B cell (primary cell): Measurements from ENCODE around the gene ZNF692. TPM values are rescaled to one million over a fixed set of nuclear protein-coding genes. Genes with fewer than 3 reads are reported as not detected.
A peak's percentile ranks its signal among the peaks of the same experiment; 100 is the strongest.

Experiments used
- ATAC-seq: fragments of 200-7000 bp; cut with Tn5 transposase; one replicate; pipeline ENCODE4 v1.10.0; 2021; ENCODE audit warnings: low read depth, mild to moderate bottlenecking, moderate number of reproducible peaks, moderate library complexity
- CTCF ChIA-PET: fragments of 350-600 bp; sonication (Branson Sonifier 250); formaldehyde crosslinking; loops from one replicate; lab custom pipeline; 2021; ENCODE audit warnings: antibody characterized with exemption, inconsistent platforms; lab: Charles Lee
- POLR2A ChIA-PET: fragments of 350-600 bp; sonication (Branson Sonifier 250); formaldehyde crosslinking; loops from one replicate; lab custom pipeline; 2021; ENCODE audit warnings: antibody characterized with exemption; lab: Charles Lee
- DNase-seq: peaks from one replicate; pipeline ENCODE4 v3.0.0; 2013
- H2AFZ ChIP-seq: 2 replicates; pipeline ENCODE4 v1.6.1; 2012; ENCODE audit warnings: mild to moderate bottlenecking, low read depth, low read length; ENCODE audit not compliant: insufficient read depth, poor library complexity, severe bottlenecking
- H3K27ac ChIP-seq, 2 donors: 1 replicate in 1 of 2; 2 replicates in 1 of 2; pipeline ENCODE4 v1.5.1; 2012 to 2013; ENCODE audit warnings: low read length in 2 of 2, mild to moderate bottlenecking in 2 of 2, moderate library complexity in 1 of 2
- H3K27me3 ChIP-seq, 4 experiments: fragments of 200-600 bp in 1 of 4; sonication (generic) in 1 of 4; replicated peaks in 1 of 4; 1 replicate in 2 of 4; 2 replicates in 2 of 4; pipeline versions ENCODE4 v1.6.1 to v1.7.0; 2013 to 2016; ENCODE audit warnings: low read length in 3 of 4, mild to moderate bottlenecking in 2 of 4, mixed read lengths in 1 of 4, moderate library complexity in 1 of 4; ENCODE audit not compliant: insufficient read depth in 4 of 4, control insufficient read depth in 3 of 4; ENCODE audit errors: control extremely low read depth in 1 of 4
- H3K36me3 ChIP-seq, 2 experiments: replicated peaks in 1 of 2; 1 replicate in 1 of 2; 2 replicates in 1 of 2; pipeline versions ENCODE4 v1.6.1 to v1.7.1; 2013; ENCODE audit warnings: low read length in 1 of 2; ENCODE audit not compliant: insufficient read depth in 2 of 2, control insufficient read depth in 1 of 2; ENCODE audit errors: control extremely low read depth in 1 of 2, extremely low read depth in 1 of 2
- H3K4me1 ChIP-seq, 2 donors: fragments of 200-600 bp in 1 of 2; sonication (generic) in 1 of 2; 1 replicate in 1 of 2; 2 replicates in 1 of 2; pipeline versions ENCODE4 v1.5.1 to v1.6.1; 2013 to 2017; ENCODE audit warnings: low read length in 2 of 2; ENCODE audit not compliant: control insufficient read depth in 2 of 2, insufficient read depth in 2 of 2
- H3K4me2 ChIP-seq: replicated peaks from 2 replicates; pipeline ENCODE3; 2012; ENCODE audit warnings: mild to moderate bottlenecking, low read depth, low read length; ENCODE audit not compliant: poor library complexity, severe bottlenecking
- H3K4me3 ChIP-seq, 5 experiments: fragments of 200-600 bp in 1 of 5; sonication (generic) in 1 of 5; 1 replicate in 3 of 5; 2 replicates in 2 of 5; pipeline versions ENCODE4 v1.5.1 to v1.7.0; 2011 to 2016; ENCODE audit warnings: low read length in 4 of 5, mild to moderate bottlenecking in 4 of 5, low read depth in 2 of 5, control low read depth in 1 of 5, moderate library complexity in 1 of 5; ENCODE audit not compliant: insufficient read depth in 1 of 5; ENCODE audit errors: control extremely low read depth in 1 of 5, extremely low read depth in 1 of 5
- H3K79me2 ChIP-seq: fragments of 200-600 bp; sonication (generic); one replicate; pipeline ENCODE4 v1.6.0; 2016; ENCODE audit warnings: low read length; ENCODE audit not compliant: control insufficient read depth, insufficient read depth
- H3K9ac ChIP-seq: fragments of 200-600 bp; sonication (generic); 2 replicates; pipeline ENCODE4 v1.6.1; 2017; ENCODE audit warnings: mild to moderate bottlenecking, low read length, moderate library complexity
- H3K9me3 ChIP-seq, 3 donors: one replicate each; pipeline versions ENCODE4 v1.6.1 to v1.7.1; 2013; ENCODE audit warnings: low read length in 2 of 3; ENCODE audit not compliant: control insufficient read depth in 2 of 3, insufficient read depth in 1 of 3; ENCODE audit errors: control extremely low read depth in 1 of 3
- H4K20me1 ChIP-seq: 2 replicates; pipeline ENCODE4 v1.6.0; 2012; ENCODE audit warnings: mild to moderate bottlenecking, low read length; ENCODE audit not compliant: insufficient read depth, control insufficient read depth, poor library complexity, severe bottlenecking
- H3K27ac Mint-ChIP-seq: one replicate; pipeline ENCODE4 v1.8.0; 2021; ENCODE audit warnings: mixed read lengths
- H3K27me3 Mint-ChIP-seq: one replicate; pipeline ENCODE4 v1.8.0; 2021; ENCODE audit warnings: mixed read lengths
- H3K4me1 Mint-ChIP-seq: one replicate; pipeline ENCODE4 v1.8.0; 2021; ENCODE audit warnings: mixed read lengths
- H3K4me3 Mint-ChIP-seq: one replicate; pipeline ENCODE4 v1.8.0; 2021; ENCODE audit warnings: mixed read lengths
- H3K9me3 Mint-ChIP-seq: one replicate; pipeline ENCODE4 v1.8.0; 2022; ENCODE audit warnings: mixed read lengths; ENCODE audit not compliant: insufficient read depth
- CTCF ChIP-seq: fragments of 200-600 bp; IDR thresholded peaks from one replicate; pipeline ENCODE4 v1.8.0; 2022; ENCODE audit warnings: antibody characterized with exemption, mild to moderate bottlenecking
- EZH2 ChIP-seq: IDR thresholded peaks from 2 replicates; pipeline ENCODE4 v1.6.1; 2012; ENCODE audit warnings: borderline replicate concordance, low read depth, mild to moderate bottlenecking, moderate library complexity, low read length; ENCODE audit not compliant: insufficient read depth, poor library complexity, severe bottlenecking
- WGBS: methylation state at CpG from one replicate; pipeline ENCODE4 v1.1.5; 2013; ENCODE audit warnings: missing lambda C conversion rate; ENCODE audit not compliant: insufficient coverage; 5-methylcytosine and 5-hydroxymethylcytosine counted together
- intact Hi-C: fragments of 100-400 bp; cut with micrococcal nuclease; formaldehyde crosslinking; loops from one replicate; pipeline ENCODE4 v1.10.0; 2022
- polyA plus RNA-seq: library from polyadenylated mRNA; depleted of rRNA; stranded (reverse); fragments of >200 nt; gene quantifications from 2 replicates; pipeline ENCODE4 v1.2.3, GENCODE V29; 2012
- total RNA-seq, 2 donors: library from RNA; stranded (reverse); fragments of 120-200 nt in 1 of 2; gene quantifications; 1 replicate in 1 of 2; 2 replicates in 1 of 2; pipeline versions ENCODE4 v1.2.3 to v1.2.4, GENCODE V29; 2013 to 2022

ZNF692 gene
- total and polyA plus RNA-seq, 2 donors (not counting 1 experiment from before 2014, with no cell fraction given) = 56.9 to 157 TPM

- ChIA-PET CTCF (interaction anchor here (0.9 to 4.8 kb wide), 2 partner anchors 14 to 29 kb away, joined by 3 to 36 read pairs; partner anchors contain the start of gene ZNF692), POLR2A (no interaction called here)
- Histone ChIP-seq H3K27ac (no peak overlapping the region), H3K4me1 (peaks cover 25 to 34% of the 10 kb centered on the region in 2 donors), H3K27me3 (no peaks in the 10 kb centered on the region), H3K9me3 (peaks cover 0 to 4% (median 0%) of the 10 kb centered on the region in 3 donors), H3K4me3 (no peak overlapping the region), H3K79me2 (peaks cover 62% of the 10 kb centered on the region), H2AFZ (no peak overlapping the region), H3K36me3 (peaks cover 7 to 59% of the 10 kb centered on the region in 2 experiments), H4K20me1 (peaks cover 40% of the 10 kb centered on the region), H3K4me2 (no peak overlapping the region), H3K9ac (no peak overlapping the region)
- Mint-ChIP-seq H3K4me1 (peaks cover 38% of the 10 kb centered on the region), H3K4me3 (no peak overlapping the region), H3K9me3 (no peaks in the 10 kb centered on the region), H3K27ac (no peak overlapping the region), H3K27me3 (no peaks in the 10 kb centered on the region)
- ATAC-seq (no peak), DNase-seq (no peak)
- TF ChIP-seq CTCF = no peak
- no peak for TF ChIP-seq EZH2
- whole genome bisulfite sequencing = 88% methylated on average over 1 of the region's 3 CpGs
- intact Hi-C loops = no loop called here
Measured at GRCh38 chr1:248843687-248844086, 15.2 kb downstream of the ZNF692 start.

- H3K4me3 ChIP-seq = no peak overlapping the region
Measured at GRCh38 chr1:248842781-248843331, 16.0 kb downstream of the ZNF692 start.

More at GRCh38 chr1:248842781-248843331, 16.0 kb downstream of the ZNF692 start:
- no peak for ATAC-seq
- Histone ChIP-seq H2AFZ (no peak overlapping the region), H4K20me1 (peaks cover 31% of the 10 kb centered on the region), H3K9ac (no peak overlapping the region), H3K36me3 (peaks cover 6 to 51% of the 10 kb centered on the region in 2 experiments), H3K4me2 (no peak overlapping the region), H3K27ac (peak overlapping the region in 1 of 2 donors; percentile 6), H3K9me3 (peaks cover 0 to 4% (median 0%) of the 10 kb centered on the region in 3 donors), H3K27me3 (no peaks in the 10 kb centered on the region), H3K4me1 (peaks cover 25 to 34% of the 10 kb centered on the region in 2 donors), H3K79me2 (peaks cover 63% of the 10 kb centered on the region)
- WGBS = 90% methylated on average over 4 of the region's 8 CpGs
- ChIA-PET CTCF (interaction anchor here (0.9 to 4.8 kb wide), 3 partner anchors 15 to 83 kb away, joined by 3 to 36 read pairs (median 7); partner anchors contain the start of gene ZNF692), POLR2A (interaction anchor here (2.4 kb wide), 1 partner anchor 16 kb away, joined by 10 read pairs; the partner anchor contains the start of gene ZNF692)
- TF ChIP-seq EZH2 (no peak), CTCF (no peak)
- no peaks in the 10 kb centered on the region for H3K27me3 Mint-ChIP-seq
- no peak for DNase-seq
- peak overlapping the region; percentile 67 for H3K27ac Mint-ChIP-seq
- no peak overlapping the region for H3K4me3 Mint-ChIP-seq
- H3K9me3 Mint-ChIP-seq = no peaks in the 10 kb centered on the region
- H3K4me1 Mint-ChIP-seq = peaks cover 38% of the 10 kb centered on the region
- intact Hi-C loops = no loop called here
